Measurements from ENCODE around the gene LLGL2. TPM values are rescaled to one million over a fixed set of nuclear protein-coding genes. Genes with fewer than 3 reads are reported as not detected.

Gene LLGL2
- total RNA-seq: 8.3 and 34.5 TPM in 2 replicates

GRCh38 chr17:75524970-75525805 is at the start of gene LLGL2:
TSS of gene LLGL2 (plus strand) at chr17:75525697. CDS start at chr17:75543427, 17,730 bp downstream.

GRCh38 chr17:75515496-75516254 is 9.8 kb upstream of the LLGL2 start, which contains the start of gene CASKIN2:
TSS of gene CASKIN2 (minus strand) at chr17:75515537. CDS start at chr17:75513804, 1,733 bp downstream.

GRCh38 chr17:75516255-75516618 is 9.3 kb upstream of the LLGL2 start, which contains the start of gene TSEN54:
TSS of gene TSEN54 (plus strand) at chr17:75516528. CDS start at chr17:75516561, 33 bp downstream.

GRCh38 chr17:75587675-75588595 is 62.4 kb downstream of the LLGL2 start, which contains the start of gene MYO15B:
TSS of gene MYO15B (plus strand) at chr17:75587800. CDS start at chr17:75588058, 258 bp downstream.

Other genes with a start within 250 kb of the LLGL2 start
- 4.3 and 17.3 TPM in 2 replicates for gene SLC25A19, start 236.3 kb upstream of the LLGL2 start, total RNA-seq
- 60.8 and 64.8 TPM in 2 replicates for gene GRB2, start 120.0 kb upstream of the LLGL2 start, total RNA-seq
- gene TMEM94, start 69.1 kb upstream of the LLGL2 start, total RNA-seq: 67.1 and 74.8 TPM in 2 replicates
- 12.5 and 26.1 TPM in 2 replicates for gene CASKIN2, start 10.2 kb upstream of the LLGL2 start, total RNA-seq
- gene TSEN54, start 9.2 kb upstream of the LLGL2 start, total RNA-seq: 18.1 and 24.4 TPM in 2 replicates
- gene MYO15B, start 62.1 kb downstream of the LLGL2 start, total RNA-seq: 4.1 and 24.6 TPM in 2 replicates
- gene SMIM5, start 107.7 kb downstream of the LLGL2 start, total RNA-seq: 0.25 TPM in 1 of 2 replicates, not detected in the other
- gene RECQL5, start 141.5 kb downstream of the LLGL2 start, total RNA-seq: 13.2 and 32.3 TPM in 2 replicates
- 60.1 and 68.9 TPM in 2 replicates for gene SAP30BP, start 141.6 kb downstream of the LLGL2 start, total RNA-seq
- gene ITGB4, start 195.8 kb downstream of the LLGL2 start, total RNA-seq: 4.1 and 85.9 TPM in 2 replicates
- gene GALK1, start 239.5 kb downstream of the LLGL2 start, total RNA-seq: 58.3 and 61.6 TPM in 2 replicates

All from mesangial cell (primary cell).